ENCODE measurements around the gene CHRNA10.

GRCh38 chr11:3666023-3666530, 5.1 kb downstream of the CHRNA10 start:
- no peak for TF ChIP-seq ZNF416 (CRISPR knock-in tag; IDR thresholded peaks at IDR 0.05)
- TF ChIP-seq MLX (CRISPR knock-in tag; IDR thresholded peaks at IDR 0.05): no peak
- TF ChIP-seq, protein P1, sequence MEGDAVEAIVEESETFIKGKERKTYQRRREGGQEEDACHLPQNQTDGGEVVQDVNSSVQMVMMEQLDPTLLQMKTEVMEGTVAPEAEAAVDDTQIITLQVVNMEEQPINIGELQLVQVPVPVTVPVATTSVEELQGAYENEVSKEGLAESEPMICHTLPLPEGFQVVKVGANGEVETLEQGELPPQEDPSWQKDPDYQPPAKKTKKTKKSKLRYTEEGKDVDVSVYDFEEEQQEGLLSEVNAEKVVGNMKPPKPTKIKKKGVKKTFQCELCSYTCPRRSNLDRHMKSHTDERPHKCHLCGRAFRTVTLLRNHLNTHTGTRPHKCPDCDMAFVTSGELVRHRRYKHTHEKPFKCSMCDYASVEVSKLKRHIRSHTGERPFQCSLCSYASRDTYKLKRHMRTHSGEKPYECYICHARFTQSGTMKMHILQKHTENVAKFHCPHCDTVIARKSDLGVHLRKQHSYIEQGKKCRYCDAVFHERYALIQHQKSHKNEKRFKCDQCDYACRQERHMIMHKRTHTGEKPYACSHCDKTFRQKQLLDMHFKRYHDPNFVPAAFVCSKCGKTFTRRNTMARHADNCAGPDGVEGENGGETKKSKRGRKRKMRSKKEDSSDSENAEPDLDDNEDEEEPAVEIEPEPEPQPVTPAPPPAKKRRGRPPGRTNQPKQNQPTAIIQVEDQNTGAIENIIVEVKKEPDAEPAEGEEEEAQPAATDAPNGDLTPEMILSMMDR (IDR thresholded peaks at IDR 0.05): no peak
- TF ChIP-seq IRF2 (CRISPR knock-in tag; IDR thresholded peaks at IDR 0.05; ENCODE audit: borderline replicate concordance, low read depth): no peak
- no peak for TF ChIP-seq MYBL2 (CRISPR knock-in tag; IDR thresholded peaks at IDR 0.05)
